ENCODE measurements around the gene ADAM22.

GRCh38 chr7:87918740-87919139 lies 15.3 kb upstream of the ADAM22 start:
- TF ChIP-seq, protein P1, sequence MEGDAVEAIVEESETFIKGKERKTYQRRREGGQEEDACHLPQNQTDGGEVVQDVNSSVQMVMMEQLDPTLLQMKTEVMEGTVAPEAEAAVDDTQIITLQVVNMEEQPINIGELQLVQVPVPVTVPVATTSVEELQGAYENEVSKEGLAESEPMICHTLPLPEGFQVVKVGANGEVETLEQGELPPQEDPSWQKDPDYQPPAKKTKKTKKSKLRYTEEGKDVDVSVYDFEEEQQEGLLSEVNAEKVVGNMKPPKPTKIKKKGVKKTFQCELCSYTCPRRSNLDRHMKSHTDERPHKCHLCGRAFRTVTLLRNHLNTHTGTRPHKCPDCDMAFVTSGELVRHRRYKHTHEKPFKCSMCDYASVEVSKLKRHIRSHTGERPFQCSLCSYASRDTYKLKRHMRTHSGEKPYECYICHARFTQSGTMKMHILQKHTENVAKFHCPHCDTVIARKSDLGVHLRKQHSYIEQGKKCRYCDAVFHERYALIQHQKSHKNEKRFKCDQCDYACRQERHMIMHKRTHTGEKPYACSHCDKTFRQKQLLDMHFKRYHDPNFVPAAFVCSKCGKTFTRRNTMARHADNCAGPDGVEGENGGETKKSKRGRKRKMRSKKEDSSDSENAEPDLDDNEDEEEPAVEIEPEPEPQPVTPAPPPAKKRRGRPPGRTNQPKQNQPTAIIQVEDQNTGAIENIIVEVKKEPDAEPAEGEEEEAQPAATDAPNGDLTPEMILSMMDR (IDR thresholded peaks at IDR 0.05; ENCODE audit: poor library complexity, severe bottlenecking): no peak
- TF ChIP-seq RAD21 (conservative IDR thresholded peaks at IDR 0.05) (no peak), SMC3 (conservative IDR thresholded peaks at IDR 0.05; ENCODE audit: poor library complexity) (no peak)
